Spinal cord (tissue), 10 donors: Measurements from ENCODE around the gene AIFM3. TPM values are rescaled to one million over a fixed set of nuclear protein-coding genes. Genes with fewer than 3 reads are reported as not detected.
A peak's percentile ranks its signal among the peaks of the same experiment; 100 is the strongest.

Experiments
- DNase-seq, 6 donors: peaks; one replicate each; pipeline versions ENCODE4 v3.0.0 to v3.0.0-alpha.2; 2013 to 2015; ENCODE audit warnings: low spot score in 6 of 6, low read depth in 4 of 6
- H3K27ac ChIP-seq: one replicate; pipeline ENCODE4 v1.5.1; 2013; ENCODE audit warnings: low read depth, low read length, control low read depth
- H3K27me3 ChIP-seq: one replicate; pipeline ENCODE4 v1.6.1; 2013; ENCODE audit warnings: low read length; ENCODE audit not compliant: control insufficient read depth, insufficient read depth
- H3K36me3 ChIP-seq: one replicate; pipeline ENCODE4 v1.6.1; 2013; ENCODE audit warnings: low read length; ENCODE audit not compliant: control insufficient read depth, insufficient read depth
- H3K4me1 ChIP-seq: one replicate; pipeline ENCODE4 v1.6.1; 2013; ENCODE audit warnings: low read length; ENCODE audit not compliant: control insufficient read depth, insufficient read depth
- H3K4me3 ChIP-seq: one replicate; pipeline ENCODE4 v1.5.1; 2013; ENCODE audit warnings: low read depth, low read length, control low read depth
- H3K9me3 ChIP-seq: one replicate; pipeline ENCODE4 v1.6.1; 2013; ENCODE audit warnings: low read length; ENCODE audit not compliant: control insufficient read depth, insufficient read depth
- WGBS: methylation state at CpG from one replicate; pipeline ENCODE4 v1.1.5; 2013; ENCODE audit warnings: missing lambda C conversion rate; ENCODE audit not compliant: insufficient coverage; 5-methylcytosine and 5-hydroxymethylcytosine counted together
- polyA plus RNA-seq, 2 donors: library from polyadenylated mRNA; unstranded; fragments of 120-200 nt; gene quantifications; one replicate each; pipeline ENCODE4 v1.2.1, GENCODE V29; 2013; ENCODE audit not compliant: insufficient read length in 2 of 2
- total RNA-seq, 2 donors: library from RNA; depleted of rRNA in 1 of 2; stranded (reverse); fragments of 120-200 nt in 1 of 2; fragments of >200 nt in 1 of 2; gene quantifications; one replicate each; pipeline versions ENCODE4 v1.2.3 to v1.2.4, GENCODE V29; 2013 to 2014
- donor health status: healthy.

The AIFM3 gene
- total and polyA plus RNA-seq, 4 donors: 29.4 to 147 (median 40.1) TPM

- H3K9me3 ChIP-seq: no peaks in the 10 kb centered on the region
- peaks cover 42% of the 10 kb centered on the region for H3K4me1 ChIP-seq
- H3K36me3 ChIP-seq: peaks cover 4% of the 10 kb centered on the region
- no peaks in the 10 kb centered on the region for H3K27me3 ChIP-seq
- H3K27ac ChIP-seq: peak overlapping the region; percentile 80
- WGBS: under 1% methylated on average over 40 of the region's 40 CpGs
- H3K4me3 ChIP-seq: peak overlapping the region; percentile 53
- DNase-seq: peak; percentile 79 to 98 (median 86)
Observed at GRCh38 chr22:21014202-21014725, 47.2 kb downstream of the AIFM3 start.

GRCh38 chr22:21014726-21015465 is 47.8 kb downstream of the AIFM3 start, which contains the start of gene P2RX6:
P2RX6 (plus strand) TSS chr22:21015165; CDS start chr22:21015175, 10 bp downstream.
- H3K9me3 ChIP-seq: no peaks in the 10 kb centered on the region
- peak within 1 kb of the TSS; percentile 80 for H3K27ac ChIP-seq
- DNase-seq: peak in 2 of 6 donors; percentile 50 to 69
- 16% methylated on average over 10 of the region's 12 CpGs for WGBS
- no peaks in the 10 kb centered on the region for H3K27me3 ChIP-seq
- peaks cover 42% of the 10 kb centered on the region for H3K4me1 ChIP-seq
- peaks cover 3% of the 10 kb centered on the region for H3K36me3 ChIP-seq
- peak within 1 kb of the TSS; percentile 53 for H3K4me3 ChIP-seq

GRCh38 chr22:21015466-21016006 is 48.5 kb downstream of the AIFM3 start:
- WGBS: 47% methylated on average over 4 of the region's 10 CpGs
- H3K36me3 ChIP-seq: no peaks in the 10 kb centered on the region

GRCh38 chr22:21016644-21017420 is 49.8 kb downstream of the AIFM3 start:
- H3K27ac ChIP-seq: no peak overlapping the region

More at GRCh38 chr22:21015466-21016006, 48.5 kb downstream of the AIFM3 start:
- no peak overlapping the region for H3K4me3 ChIP-seq
- H3K9me3 ChIP-seq: no peaks in the 10 kb centered on the region
- peak in 1 of 6 donors; percentile 13 for DNase-seq
- H3K27me3 ChIP-seq: no peaks in the 10 kb centered on the region
- peak overlapping the region; percentile 25 for H3K27ac ChIP-seq
- peaks cover 42% of the 10 kb centered on the region for H3K4me1 ChIP-seq

GRCh38 chr22:21018314-21018713 is 51.3 kb downstream of the AIFM3 start:
- H3K27me3 ChIP-seq: no peaks in the 10 kb centered on the region
- no peak for DNase-seq
- no peak overlapping the region for H3K27ac ChIP-seq
- WGBS: 100% methylated on average over 3 of the region's 4 CpGs
- H3K4me1 ChIP-seq: peaks cover 29% of the 10 kb centered on the region
- no peaks in the 10 kb centered on the region for H3K9me3 ChIP-seq
- no peak overlapping the region for H3K4me3 ChIP-seq
- no peaks in the 10 kb centered on the region for H3K36me3 ChIP-seq

More at GRCh38 chr22:21016644-21017420, 49.8 kb downstream of the AIFM3 start:
- no peak for DNase-seq
- no peaks in the 10 kb centered on the region for H3K9me3 ChIP-seq
- peaks cover 42% of the 10 kb centered on the region for H3K4me1 ChIP-seq
- H3K36me3 ChIP-seq: no peaks in the 10 kb centered on the region
- no peak overlapping the region for H3K4me3 ChIP-seq
- 87% methylated on average over 10 of the region's 13 CpGs for WGBS
- H3K27me3 ChIP-seq: no peaks in the 10 kb centered on the region

GRCh38 chr22:21020802-21021429 is 53.9 kb downstream of the AIFM3 start:
- WGBS: 64% methylated on average over 7 of the region's 7 CpGs
- Histone ChIP-seq H3K4me3 (no peak overlapping the region), H3K36me3 (peaks cover 5% of the 10 kb centered on the region), H3K4me1 (peaks cover 3% of the 10 kb centered on the region), H3K9me3 (no peaks in the 10 kb centered on the region), H3K27me3 (no peaks in the 10 kb centered on the region), H3K27ac (no peak overlapping the region)
- no peak for DNase-seq

GRCh38 chr22:21022507-21022906 is 55.5 kb downstream of the AIFM3 start:
- Histone ChIP-seq H3K4me1 (peaks cover 6% of the 10 kb centered on the region), H3K36me3 (peaks cover 14% of the 10 kb centered on the region), H3K27me3 (no peaks in the 10 kb centered on the region), H3K9me3 (no peaks in the 10 kb centered on the region), H3K27ac (no peak overlapping the region), H3K4me3 (no peak overlapping the region)
- no peak for DNase-seq
- 38% methylated on average over 5 of the region's 10 CpGs for WGBS

- H3K27ac ChIP-seq: no peak overlapping the region
- DNase-seq: no peak
- no peak overlapping the region for H3K4me3 ChIP-seq
- peaks cover 15% of the 10 kb centered on the region for H3K36me3 ChIP-seq
- 89% methylated on average over 13 of the region's 13 CpGs for WGBS
- peaks cover 12% of the 10 kb centered on the region for H3K4me1 ChIP-seq
- H3K27me3 ChIP-seq: no peaks in the 10 kb centered on the region
- no peaks in the 10 kb centered on the region for H3K9me3 ChIP-seq
Observed at GRCh38 chr22:21022955-21023614, 56.0 kb downstream of the AIFM3 start.

- Histone ChIP-seq H3K36me3 (peaks cover 34% of the 10 kb centered on the region), H3K27me3 (no peaks in the 10 kb centered on the region), H3K4me3 (no peak overlapping the region), H3K9me3 (no peaks in the 10 kb centered on the region), H3K27ac (no peak overlapping the region), H3K4me1 (peaks cover 33% of the 10 kb centered on the region)
- DNase-seq: no peak
- 63% methylated on average over 6 of the region's 8 CpGs for WGBS
Observed at GRCh38 chr22:21025266-21025665, 58.2 kb downstream of the AIFM3 start.
